ENCODE data around the gene ZMPSTE24. TPM values are rescaled to one million over a fixed set of nuclear protein-coding genes. Genes with fewer than 3 reads are reported as not detected.
"Not testable (repeated sequence)": the region's sequence is repeated elsewhere in the genome, so short reads cannot be mapped to it uniquely, and the experiment has no call there.

The ZMPSTE24 gene
- total and polyA plus RNA-seq, 2 of the 4 experiments (the other 2 are of a cell fraction) = 21.0 to 28.9 TPM

DNA sequence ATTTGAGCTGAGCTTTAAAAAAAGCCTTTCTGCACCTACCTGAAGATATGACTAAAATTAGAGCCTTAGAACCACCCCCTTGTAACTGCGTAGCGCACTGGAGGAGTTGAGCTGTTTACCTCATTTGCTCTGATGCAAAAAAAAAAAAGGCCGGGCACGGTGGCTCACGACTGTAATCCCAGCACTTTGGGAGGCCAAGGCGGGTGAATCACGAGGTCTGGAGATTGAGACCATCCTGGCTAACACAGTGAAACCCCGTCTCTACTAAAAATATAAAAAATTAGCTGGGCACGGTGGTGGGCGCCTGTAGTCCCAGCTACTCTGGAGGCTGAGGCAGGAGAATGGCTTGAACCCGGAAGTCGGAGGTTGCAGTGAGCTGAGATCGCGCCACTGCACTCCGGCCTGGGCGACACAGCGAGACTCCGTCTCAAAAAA lies 36.5 kb upstream of the ZMPSTE24 start:
- H3K27me3 ChIP-seq (ENCODE audit: control insufficient read depth, insufficient read depth, low read length); H3K9me3 ChIP-seq (ENCODE audit: control insufficient read depth, insufficient read depth, low read length); H3K4me1 ChIP-seq (ENCODE audit: control insufficient read depth, insufficient read depth, low read length); H4K5ac ChIP-seq (ENCODE audit: low read depth, low read length); H4K20me1 ChIP-seq (ENCODE audit: insufficient read depth, low read length); intact Hi-C loops (cut with micrococcal nuclease); in situ Hi-C loops (cut with MboI; ENCODE audit: low sequenced_read_pairs); H2BK5ac ChIP-seq (ENCODE audit: low read depth, low read length, poor library complexity, severe bottlenecking); dilution Hi-C loops (cut with HindIII; ENCODE audit: low sequenced_read_pairs, unreplicated experiment); DNase-seq; H3K4ac ChIP-seq (ENCODE audit: low read depth, low read length); H3K9me1 ChIP-seq (ENCODE audit: insufficient read depth, low read length); H4K91ac ChIP-seq (ENCODE audit: insufficient read depth, low read depth, low read length); H3K4me2 ChIP-seq (ENCODE audit: low read depth, low read length); H2BK20ac ChIP-seq (ENCODE audit: low read depth, low read length); H2AFZ ChIP-seq (replicated peaks; ENCODE audit: low read length, poor library complexity); H2AK5ac ChIP-seq (ENCODE audit: low read depth, low read length); H3K9ac ChIP-seq (ENCODE audit: low read depth, low read length); H4K8ac ChIP-seq (ENCODE audit: low read depth in 2 of 2, low read length in 2 of 2); H3K36me3 ChIP-seq (ENCODE audit: control insufficient read depth, insufficient read depth, low read length); BruUV-seq (replicated peaks); H3K18ac ChIP-seq (ENCODE audit: low read depth, low read length); H2AK9ac ChIP-seq (replicated peaks; ENCODE audit: low read depth, low read length, poor library complexity); H3K56ac ChIP-seq (ENCODE audit: extremely low read depth, insufficient read depth, low read length); ATAC-seq (ENCODE audit: low read depth); H3K14ac ChIP-seq (replicated peaks; ENCODE audit: low read depth, low read length); H3K27ac ChIP-seq (ENCODE audit: insufficient read depth, low read length); H3K4me3 ChIP-seq (ENCODE audit: insufficient read depth, low read depth, low read length); H2BK15ac ChIP-seq (ENCODE audit: low read depth, low read length); POLR2A ChIA-PET (ENCODE audit: unreplicated experiment); H2BK120ac ChIP-seq (ENCODE audit: low read depth, low read length); H3K23ac ChIP-seq (ENCODE audit: low read depth, low read length): not testable (repeated sequence)
- CTCF ChIA-PET = interaction anchor here (1.1 kb wide), 1 partner anchor 11 kb away, joined by 3 read pairs; no protein-coding TSS in a partner anchor
- 100% methylated on average over 2 of the region's 18 CpGs; no CpG with 5 or more reads in 1 of the 2 experiments for WGBS, 2 experiments (ENCODE audit: extremely low coverage in 2 of 2, insufficient read length in 1 of 2)
- peaks cover 17 to 28% of the 10 kb centered on the region in 2 experiments for H3K79me1 ChIP-seq (ENCODE audit: low read depth in 1 of 2, low read length in 2 of 2)
